HG02642 (cell line): Measurements from ENCODE around the gene MPEG1.

Source experiments
- ATAC-seq: cut with Tn5 transposase; IDR thresholded peaks from one replicate; pipeline ENCODE4 v1.9.1; 2021; ENCODE audit warnings: mild to moderate bottlenecking; ENCODE audit not compliant: unreplicated experiment, poor library complexity

The MPEG1 gene

GRCh38 chr11:59173080-59173963, 39.4 kb downstream of the MPEG1 start:
- no peak for ATAC-seq

GRCh38 chr11:59172345-59173079, 40.2 kb downstream of the MPEG1 start:
- ATAC-seq = peak; percentile 36

GRCh38 chr11:59171508-59172322, 41.0 kb downstream of the MPEG1 start, which contains the start of gene DTX4:
TSS of gene DTX4 (plus strand) at chr11:59172132. CDS start at chr11:59172596, 464 bp downstream.
- ATAC-seq = peak; percentile 80

GRCh38 chr11:59164028-59164427, 48.7 kb downstream of the MPEG1 start:
- no peak for ATAC-seq
